ENCODE measurements around the gene RHBDL3. TPM values are rescaled to one million over a fixed set of nuclear protein-coding genes. Genes with fewer than 3 reads are reported as not detected.

Gene RHBDL3
- total RNA-seq, 2 donors from 2014 or later = 0.26 to 0.66 TPM

- no peaks in the 10 kb centered on the region for H3K27me3 ChIP-seq
- TF ChIP-seq POLR2A (IDR thresholded peaks at IDR 0.05) (no peak), CTCF (IDR thresholded peaks at IDR 0.05) (no peak)
- intact Hi-C loops (cut with DNase I) = no loop called here
- H3K36me3 ChIP-seq (replicated peaks in 1 of 2; ENCODE audit: insufficient read depth in 1 of 2, low read depth in 2 of 2) = no peaks in the 10 kb centered on the region
- WGBS, 2 donors = 60 to 72% methylated on average over 1 to 2 of the region's 2 CpGs
- ATAC-seq (no peak), DNase-seq (no peak)
- no peak overlapping the region for H3K4me3 ChIP-seq
- H3K4me1 ChIP-seq = peaks cover 6% of the 10 kb centered on the region
- no peaks in the 10 kb centered on the region for H3K9me3 ChIP-seq
- peak overlapping the region in 3 of 4 donors; percentile 49 to 59 (median 55) for H3K27ac ChIP-seq
These were observed 38.2 kb downstream of the RHBDL3 start for GRCh38 chr17:32303781-32304288.

GRCh38 chr17:32305049-32305448, 39.4 kb downstream of the RHBDL3 start:
- no peak for ATAC-seq
- no peak overlapping the region for H3K27ac ChIP-seq

GRCh38 chr17:32307658-32308057, 42.0 kb downstream of the RHBDL3 start:
- Histone ChIP-seq H3K27me3 (no peaks in the 10 kb centered on the region), H3K27ac (no peak overlapping the region), H3K9me3 (no peaks in the 10 kb centered on the region), H3K4me3 (no peak overlapping the region), H3K36me3 (replicated peaks in 1 of 2; ENCODE audit: insufficient read depth in 1 of 2, low read depth in 2 of 2) (no peaks in the 10 kb centered on the region), H3K4me1 (peaks cover 4% of the 10 kb centered on the region)
- DNase-seq = no peak
- intact Hi-C loops (cut with DNase I) = no loop called here
- WGBS, 2 donors = 30 to 64% methylated on average over 2 to 4 of the region's 4 CpGs
- no peak for TF ChIP-seq CTCF (IDR thresholded peaks at IDR 0.05)
- TF ChIP-seq POLR2A (IDR thresholded peaks at IDR 0.05) = no peak
- ATAC-seq = no peak

More at GRCh38 chr17:32305049-32305448, 39.4 kb downstream of the RHBDL3 start:
- no peak for DNase-seq
- intact Hi-C loops (cut with DNase I) = no loop called here
- no peaks in the 10 kb centered on the region for H3K36me3 ChIP-seq (replicated peaks in 1 of 2; ENCODE audit: insufficient read depth in 1 of 2, low read depth in 2 of 2)
- TF ChIP-seq POLR2A (IDR thresholded peaks at IDR 0.05) = no peak
- no peak for TF ChIP-seq CTCF (IDR thresholded peaks at IDR 0.05)
- no peaks in the 10 kb centered on the region for H3K27me3 ChIP-seq
- H3K4me3 ChIP-seq = no peak overlapping the region
- peaks cover 6% of the 10 kb centered on the region for H3K4me1 ChIP-seq
- no peaks in the 10 kb centered on the region for H3K9me3 ChIP-seq
- WGBS, 2 donors = 78 to 87% methylated on average over 9 of the region's 9 CpGs

- intact Hi-C loops (cut with DNase I) = no loop called here
- ATAC-seq (peak; percentile 15), DNase-seq (no peak)
- TF ChIP-seq CTCF (IDR thresholded peaks at IDR 0.05) (no peak), POLR2A (IDR thresholded peaks at IDR 0.05) (no peak)
- H3K9me3 ChIP-seq = no peaks in the 10 kb centered on the region
- 26 to 28% methylated on average over 9 of the region's 9 CpGs for WGBS, 2 donors
- no peaks in the 10 kb centered on the region for H3K36me3 ChIP-seq (replicated peaks in 1 of 2; ENCODE audit: insufficient read depth in 1 of 2, low read depth in 2 of 2)
- H3K4me3 ChIP-seq = no peak overlapping the region
- H3K27me3 ChIP-seq = no peaks in the 10 kb centered on the region
- H3K27ac ChIP-seq = no peak overlapping the region
- no peaks in the 10 kb centered on the region for H3K4me1 ChIP-seq
These were observed 45.5 kb downstream of the RHBDL3 start for GRCh38 chr17:32311028-32311536.

- intact Hi-C loops (cut with DNase I) = no loop called here
- Histone ChIP-seq H3K9me3 (no peaks in the 10 kb centered on the region), H3K4me1 (no peaks in the 10 kb centered on the region), H3K27me3 (no peaks in the 10 kb centered on the region), H3K36me3 (replicated peaks in 1 of 2; ENCODE audit: insufficient read depth in 1 of 2, low read depth in 2 of 2) (no peaks in the 10 kb centered on the region), H3K27ac (no peak overlapping the region), H3K4me3 (no peak overlapping the region)
- ATAC-seq (no peak), DNase-seq (no peak)
- TF ChIP-seq POLR2A (IDR thresholded peaks at IDR 0.05) (no peak), CTCF (IDR thresholded peaks at IDR 0.05) (no peak)
- WGBS, 2 donors = 70 to 71% methylated on average over 9 of the region's 9 CpGs
These were observed 49.0 kb downstream of the RHBDL3 start for GRCh38 chr17:32314636-32315035.
